Body of pancreas (tissue), 4 donors: ENCODE data around the gene RPS19BP1. TPM values are rescaled to one million over a fixed set of nuclear protein-coding genes. Genes with fewer than 3 reads are reported as not detected.

Experiments
- ATAC-seq: fragments of 150-250 bp; one replicate; pipeline ENCODE4 v1.9.1; 2016
- DNase-seq, 4 donors: peaks; one replicate each; pipeline ENCODE4 v3.0.0-alpha.2; 2019
- H3K27ac ChIP-seq, 4 donors: fragments of 200-600 bp; sonication (generic); 1 replicate in 3 of 4; 2 replicates in 1 of 4; pipeline versions ENCODE4 v1.5.1 to v1.6.1; 2016 to 2019; ENCODE audit warnings: mild to moderate bottlenecking in 1 of 4, mixed read lengths in 1 of 4, moderate library complexity in 1 of 4
- H3K27me3 ChIP-seq, 2 donors: fragments of 200-600 bp; sonication (generic); one replicate each; pipeline ENCODE4 v1.6.0; 2016; ENCODE audit warnings: mild to moderate bottlenecking in 1 of 2
- H3K36me3 ChIP-seq, 2 donors: fragments of 200-600 bp; sonication (generic); replicated peaks in 1 of 2; 2 replicates each; pipeline ENCODE4 v1.5.1; 2016; ENCODE audit warnings: low read depth in 2 of 2; ENCODE audit not compliant: insufficient read depth in 1 of 2
- H3K4me1 ChIP-seq: fragments of 200-600 bp; sonication (generic); one replicate; pipeline ENCODE4 v1.6.0; 2016
- H3K4me3 ChIP-seq, 2 donors: fragments of 200-600 bp; sonication (generic); 1 replicate in 1 of 2; 2 replicates in 1 of 2; pipeline ENCODE4 v1.5.1; 2016 to 2019
- H3K9me3 ChIP-seq, 3 donors: fragments of 200-600 bp; sonication (generic); 1 replicate in 2 of 3; 2 replicates in 1 of 3; pipeline ENCODE4 v1.5.1; 2016
- POLR2A ChIP-seq, 3 donors: fragments of 450-650 bp; IDR thresholded peaks; one replicate each; pipeline ENCODE4 v1.6.1; 2016; ENCODE audit warnings: antibody characterized with exemption in 3 of 3, mild to moderate bottlenecking in 2 of 3
- WGBS, 2 donors: methylation state at CpG; one replicate each; pipeline ENCODE4 v1.1.5; 2017; 5-methylcytosine and 5-hydroxymethylcytosine counted together
- intact Hi-C: fragments of 100-400 bp; cut with DNase I; formaldehyde crosslinking; loops from one replicate; pipeline ENCODE4 v1.15.1; 2023
- total RNA-seq, 2 donors: library from RNA; depleted of rRNA; stranded (reverse); fragments of >200 nt; gene quantifications; one replicate each; pipeline ENCODE4 v1.1.0, GENCODE V29; 2016
- TF ChIP-seq, protein P1 (sequence below), 7 experiments: fragments of 450-650 bp in 4 of 7; fragments of 200-600 bp in 3 of 7; sonication (generic) in 3 of 7; IDR thresholded peaks; one replicate each; pipeline ENCODE4 v1.5.1; 2016 to 2019; ENCODE audit warnings: antibody characterized with exemption in 7 of 7

RPS19BP1 gene
- total RNA-seq, 2 donors from 2014 or later = 87.2 to 141 TPM

GRCh38 chr22:39500101-39500500 is 32.4 kb downstream of the RPS19BP1 start:
- ATAC-seq (no peak), DNase-seq (no peak)
- TF ChIP-seq, protein P1, sequence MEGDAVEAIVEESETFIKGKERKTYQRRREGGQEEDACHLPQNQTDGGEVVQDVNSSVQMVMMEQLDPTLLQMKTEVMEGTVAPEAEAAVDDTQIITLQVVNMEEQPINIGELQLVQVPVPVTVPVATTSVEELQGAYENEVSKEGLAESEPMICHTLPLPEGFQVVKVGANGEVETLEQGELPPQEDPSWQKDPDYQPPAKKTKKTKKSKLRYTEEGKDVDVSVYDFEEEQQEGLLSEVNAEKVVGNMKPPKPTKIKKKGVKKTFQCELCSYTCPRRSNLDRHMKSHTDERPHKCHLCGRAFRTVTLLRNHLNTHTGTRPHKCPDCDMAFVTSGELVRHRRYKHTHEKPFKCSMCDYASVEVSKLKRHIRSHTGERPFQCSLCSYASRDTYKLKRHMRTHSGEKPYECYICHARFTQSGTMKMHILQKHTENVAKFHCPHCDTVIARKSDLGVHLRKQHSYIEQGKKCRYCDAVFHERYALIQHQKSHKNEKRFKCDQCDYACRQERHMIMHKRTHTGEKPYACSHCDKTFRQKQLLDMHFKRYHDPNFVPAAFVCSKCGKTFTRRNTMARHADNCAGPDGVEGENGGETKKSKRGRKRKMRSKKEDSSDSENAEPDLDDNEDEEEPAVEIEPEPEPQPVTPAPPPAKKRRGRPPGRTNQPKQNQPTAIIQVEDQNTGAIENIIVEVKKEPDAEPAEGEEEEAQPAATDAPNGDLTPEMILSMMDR (IDR thresholded peaks at IDR 0.05) = no peak
- TF ChIP-seq POLR2A (IDR thresholded peaks at IDR 0.05) = no peak
- peaks cover 43% of the 10 kb centered on the region for H3K4me1 ChIP-seq
- no peaks in the 10 kb centered on the region for H3K9me3 ChIP-seq
- H3K36me3 ChIP-seq = peaks cover 0 to 2% of the 10 kb centered on the region in 2 donors
- H3K4me3 ChIP-seq = no peak overlapping the region
- H3K27me3 ChIP-seq = no peaks in the 10 kb centered on the region
- 76 to 77% methylated on average over 5 to 6 of the region's 6 CpGs for WGBS, 2 donors
- intact Hi-C loops = no loop called here
- no peak overlapping the region for H3K27ac ChIP-seq

DNA sequence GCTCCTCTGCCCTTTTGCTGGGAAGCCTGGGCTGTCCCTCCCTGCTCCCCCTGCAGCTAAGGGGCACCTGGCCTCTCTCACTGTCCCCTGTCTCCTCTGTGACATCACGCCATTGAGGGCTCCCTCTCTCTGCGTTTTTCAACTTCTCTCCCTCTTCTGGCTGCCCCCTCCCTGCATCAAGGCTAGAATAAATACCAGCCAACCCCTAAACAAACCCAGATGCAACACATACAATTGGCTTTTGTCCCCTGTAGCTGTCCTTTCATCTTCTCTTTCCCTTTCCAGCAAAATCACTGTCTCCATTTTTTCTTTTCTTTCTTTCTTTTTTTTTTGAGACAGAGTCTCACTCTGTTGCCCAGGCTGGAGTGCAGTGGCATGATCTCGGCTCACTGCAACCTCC is 33.7 kb downstream of the RPS19BP1 start:
- Histone ChIP-seq H3K27ac (no peak overlapping the region), H3K4me3 (no peak overlapping the region), H3K36me3 (no peaks in the 10 kb centered on the region), H3K4me1 (peaks cover 38% of the 10 kb centered on the region), H3K9me3 (no peaks in the 10 kb centered on the region), H3K27me3 (no peaks in the 10 kb centered on the region)
- WGBS, 2 donors = 53 to 71% methylated on average over 3 of the region's 3 CpGs
- ATAC-seq (no peak), DNase-seq (no peak)
- TF ChIP-seq POLR2A (IDR thresholded peaks at IDR 0.05) = no peak
- TF ChIP-seq, protein P1 (IDR thresholded peaks at IDR 0.05) = no peak
- intact Hi-C loops = no loop called here

- intact Hi-C loops = no loop called here
- Histone ChIP-seq H3K4me1 (peaks cover 34% of the 10 kb centered on the region), H3K9me3 (no peaks in the 10 kb centered on the region), H3K27me3 (no peaks in the 10 kb centered on the region), H3K27ac (peak overlapping the region in 1 of 4 donors; percentile 13), H3K4me3 (no peak overlapping the region), H3K36me3 (no peaks in the 10 kb centered on the region)
- ATAC-seq = no peak
- DNase-seq = no peak
- no peak for TF ChIP-seq POLR2A (IDR thresholded peaks at IDR 0.05)
- TF ChIP-seq, protein P1 (IDR thresholded peaks at IDR 0.05) = no peak
- WGBS, 2 donors = 36 to 68% methylated on average over 2 of the region's 2 CpGs
Measured at GRCh38 chr22:39498368-39498767, 34.2 kb downstream of the RPS19BP1 start.

DNA sequence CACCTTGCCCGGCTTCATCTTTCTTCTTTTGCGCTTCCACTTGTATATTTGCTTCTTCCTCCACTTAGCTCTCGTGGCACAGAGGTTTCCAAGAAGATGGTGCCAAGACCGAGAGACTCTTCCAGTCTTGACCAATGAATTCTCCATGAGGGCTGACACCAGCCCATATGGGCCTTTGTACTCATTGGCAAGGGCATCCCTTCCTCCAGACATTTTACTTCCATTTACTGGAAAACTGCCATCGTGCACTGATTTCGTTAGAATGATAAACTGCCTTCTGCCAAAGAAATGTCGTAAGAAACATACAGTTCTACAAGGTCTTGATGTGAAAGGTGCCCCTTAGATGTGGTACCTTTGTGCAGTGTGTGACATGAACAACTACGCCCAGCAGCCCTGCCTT is 35.1 kb downstream of the RPS19BP1 start:
- Histone ChIP-seq H3K4me1 (peaks cover 29% of the 10 kb centered on the region), H3K9me3 (no peaks in the 10 kb centered on the region), H3K27ac (no peak overlapping the region), H3K27me3 (no peaks in the 10 kb centered on the region), H3K4me3 (no peak overlapping the region), H3K36me3 (no peaks in the 10 kb centered on the region)
- TF ChIP-seq, protein P1 (IDR thresholded peaks at IDR 0.05) = no peak
- TF ChIP-seq POLR2A (IDR thresholded peaks at IDR 0.05) = no peak
- DNase-seq = no peak
- 84 to 86% methylated on average over 8 of the region's 8 CpGs for WGBS, 2 donors
- no peak for ATAC-seq
- intact Hi-C loops = no loop called here

DNA sequence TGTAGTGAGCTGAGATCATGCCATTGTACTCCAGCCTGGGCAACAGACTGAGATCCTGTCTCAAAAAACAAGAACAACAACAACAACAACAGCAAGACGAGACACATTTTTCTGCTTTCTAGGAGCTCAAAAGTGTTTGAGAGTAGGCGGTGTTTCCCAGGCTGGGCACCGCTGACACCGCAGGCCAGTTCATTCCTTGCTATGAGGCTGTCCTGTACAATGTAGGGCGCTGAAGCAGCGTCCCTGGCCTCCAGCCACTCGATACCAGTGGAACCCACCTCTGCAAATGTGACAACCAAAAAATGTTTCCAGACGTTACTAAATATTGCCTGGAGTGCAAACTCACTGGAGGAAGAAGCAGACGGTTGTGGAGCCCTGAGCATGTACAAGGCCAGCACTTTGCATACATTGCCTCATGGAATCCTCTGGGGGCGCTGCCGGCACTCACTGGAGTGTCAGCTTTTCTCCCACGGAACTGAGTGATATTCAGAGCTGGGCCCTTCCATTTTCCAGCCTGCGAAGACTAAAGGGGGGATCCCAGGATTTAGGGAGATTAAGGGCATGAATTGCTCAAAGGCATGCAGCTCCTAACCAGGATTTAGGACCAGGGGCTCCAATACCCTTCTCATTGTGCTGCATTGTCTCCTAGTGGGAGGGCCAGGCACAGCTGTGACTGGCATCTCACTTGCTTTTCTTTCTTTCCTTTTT is 36.3 kb downstream of the RPS19BP1 start:
- intact Hi-C loops = no loop called here
- DNase-seq = peak; percentile 84 to 89 (median 88)
- WGBS, 2 donors = 38 to 47% methylated on average over 8 to 13 of the region's 13 CpGs
- TF ChIP-seq POLR2A (IDR thresholded peaks at IDR 0.05) = no peak
- TF ChIP-seq, protein P1 (IDR thresholded peaks at IDR 0.05) = peak; percentile 75 to 84 (median 78)
- no peaks in the 10 kb centered on the region for H3K9me3 ChIP-seq
- no peak overlapping the region for H3K4me3 ChIP-seq
- peak overlapping the region; percentile 5 to 61 (median 32) for H3K27ac ChIP-seq
- H3K4me1 ChIP-seq = peaks cover 23% of the 10 kb centered on the region
- no peaks in the 10 kb centered on the region for H3K27me3 ChIP-seq
- ATAC-seq = peak; percentile 81
- H3K36me3 ChIP-seq = no peaks in the 10 kb centered on the region
